Kidney (tissue), 22 donors: ENCODE measurements around the gene PTGDR2. TPM values are rescaled to one million over a fixed set of nuclear protein-coding genes. Genes with fewer than 3 reads are reported as not detected.
A peak's percentile ranks its signal among the peaks of the same experiment; 100 is the strongest.

ENCODE experiments used
- DNase-seq, 5 donors: peaks; one replicate each; pipeline ENCODE4 v3.0.0-alpha.2; 2013 to 2020
- FAIRE-seq: peaks from 2 replicates; lab custom pipeline; 2012; peaks lifted over from hg19 to GRCh38; lab: Jason Lieb, UNC
- H3K27ac ChIP-seq, 2 donors: one replicate each; pipeline ENCODE4 v1.7.0; 2013; ENCODE audit warnings: low read depth in 2 of 2, low read length in 2 of 2, inconsistent platforms in 1 of 2
- H3K27me3 ChIP-seq: one replicate; pipeline ENCODE4 v1.7.1; 2013; ENCODE audit warnings: low read length, inconsistent platforms; ENCODE audit not compliant: control insufficient read depth, insufficient read depth
- H3K36me3 ChIP-seq, 3 donors: one replicate each; pipeline versions ENCODE4 v1.7.0 to v1.7.1; 2013; ENCODE audit warnings: low read length in 3 of 3, control low read depth in 1 of 3, inconsistent platforms in 1 of 3; ENCODE audit not compliant: insufficient read depth in 3 of 3, control insufficient read depth in 2 of 3
- H3K4me1 ChIP-seq, 3 donors: one replicate each; pipeline versions ENCODE4 v1.7.0 to v1.7.1; 2013; ENCODE audit warnings: low read length in 3 of 3, inconsistent platforms in 1 of 3, low read depth in 1 of 3; ENCODE audit not compliant: control insufficient read depth in 2 of 3, insufficient read depth in 2 of 3
- H3K4me3 ChIP-seq, 3 donors: one replicate each; pipeline versions ENCODE4 v1.7.0 to v1.8.1; 2013; ENCODE audit warnings: low read length in 3 of 3, control low read depth in 1 of 3, inconsistent platforms in 1 of 3
- H3K9ac ChIP-seq, 3 donors: one replicate each; pipeline versions ENCODE4 v1.7.0 to v1.7.1; 2013; ENCODE audit warnings: low read length in 3 of 3, control low read depth in 1 of 3, inconsistent platforms in 1 of 3
- H3K9me3 ChIP-seq, 3 donors: one replicate each; pipeline versions ENCODE4 v1.7.0 to v1.7.1; 2013; ENCODE audit warnings: low read length in 3 of 3, control low read depth in 1 of 3, inconsistent platforms in 1 of 3; ENCODE audit not compliant: control insufficient read depth in 2 of 3, insufficient read depth in 1 of 3
- CTCF ChIP-seq: IDR thresholded peaks from 3 replicates; pipeline ENCODE4 v1.5.1; 2012; ENCODE audit warnings: mild to moderate bottlenecking, moderate library complexity, borderline replicate concordance; ENCODE audit not compliant: insufficient read depth; ENCODE audit errors: extremely low read depth
- intact Hi-C: fragments of 100-400 bp; cut with DNase I; formaldehyde crosslinking; loops from one replicate; pipeline ENCODE4 v1.11.1; 2022
- long read RNA-seq, 10 donors: library from polyadenylated mRNA in 1 of 10; unstranded in 1 of 10; transcript quantifications; one replicate each; pipeline ENCODE4 v2.0.0 and lab custom pipeline, GENCODE V29; 2021 to 2026
- polyA plus RNA-seq: library from polyadenylated mRNA; stranded (reverse); fragments of 350-450 nt; fragmentation: Illumina TruSeq; extraction: RNeasy Lipid Tissue Mini Kit (QIAGEN cat#74804); gene quantifications from one replicate; pipeline ENCODE4 v1.2.3, GENCODE V29; 2014; ENCODE audit warnings: low read depth, low replicate concordance; ENCODE audit not compliant: insufficient read depth
- total RNA-seq: library from RNA; stranded (reverse); fragmentation: NEBNext Ultra II Directional; extraction: Animal tissue kit (Norgen Biotek cat#: 25700); gene quantifications from one replicate; pipeline ENCODE4 v1.2.1, GENCODE V29; 2021
- donor health status: control.
- donor health status: control.
- donor health status: control.
- donor health status: control.
- donor health status: control.
- donor health status: DM: yes; HTN: yes; CAD: no.
- donor health status: Normal renal cell carcinoma (clear cell type).

Gene PTGDR2
- 0.16 TPM for total RNA-seq
- polyA plus RNA-seq = not detected
- long read RNA-seq, donor 1 = 0 reads
- long read RNA-seq, donor 2 = 0 reads
- long read RNA-seq, donor 3 = 0 reads
- long read RNA-seq, donor 4 = 0 reads
- long read RNA-seq, donor 5 = 0 reads
- long read RNA-seq, donor 6 = 0 reads
- long read RNA-seq, donor 7 = 0 reads
- long read RNA-seq, donor 8 = 0 reads
- long read RNA-seq, donor 9 = 0 reads
- long read RNA-seq, donor 10 = 0 reads

GRCh38 chr11:60855726-60856633 lies at the start of gene PTGDR2:
TSS of gene PTGDR2 (minus strand) at chr11:60855950. CDS start at chr11:60853722, 2,228 bp downstream.
- intact Hi-C loops = no loop called here
- no peaks in the 10 kb centered on the region for H3K9me3 ChIP-seq
- H3K36me3 ChIP-seq = no peaks in the 10 kb centered on the region
- FAIRE-seq (no peak), DNase-seq (peak in 1 of 5 donors; percentile 45)
- no peaks in the 10 kb centered on the region for H3K27me3 ChIP-seq
- no peak for TF ChIP-seq CTCF
- no peak within 1 kb of the TSS for H3K9ac ChIP-seq
- H3K4me1 ChIP-seq = peaks cover 0 to 4% (median 0%) of the 10 kb centered on the region in 3 donors
- no peak within 1 kb of the TSS for H3K27ac ChIP-seq
- no peak within 1 kb of the TSS for H3K4me3 ChIP-seq

GRCh38 chr11:60905047-60905446 lies 49.3 kb upstream of the PTGDR2 start:
- Histone ChIP-seq H3K27ac (no peak overlapping the region), H3K27me3 (no peaks in the 10 kb centered on the region), H3K4me1 (peaks cover 9 to 12% (median 12%) of the 10 kb centered on the region in 3 donors), H3K4me3 (peak overlapping the region; percentile 76 to 96 (median 83)), H3K9ac (peak overlapping the region; percentile 68 to 94 (median 75)), H3K36me3 (peaks cover 4 to 29% (median 27%) of the 10 kb centered on the region in 3 donors), H3K9me3 (no peaks in the 10 kb centered on the region)
- DNase-seq = no peak
- no peak for FAIRE-seq
- TF ChIP-seq CTCF = no peak
- intact Hi-C loops = no loop called here

GRCh38 chr11:60902625-60903024 lies 46.9 kb upstream of the PTGDR2 start:
- FAIRE-seq = no peak
- no peak for TF ChIP-seq CTCF
- H3K36me3 ChIP-seq = peaks cover 17 to 48% (median 42%) of the 10 kb centered on the region in 3 donors

More at GRCh38 chr11:60902625-60903024, 46.9 kb upstream of the PTGDR2 start:
- intact Hi-C loops = no loop called here
- Histone ChIP-seq H3K27ac (no peak overlapping the region), H3K27me3 (no peaks in the 10 kb centered on the region), H3K9me3 (no peaks in the 10 kb centered on the region), H3K4me3 (no peak overlapping the region), H3K9ac (no peak overlapping the region), H3K4me1 (peaks cover 9 to 12% (median 12%) of the 10 kb centered on the region in 3 donors)
- no peak for DNase-seq
